NCI-H510A treated with DMSO at 0.1 percent for 48 hours (cell line): Measurements from ENCODE around the gene KCNB1.

Source experiments
- DNase-seq: peaks from one replicate; lab custom pipeline; 2025; lab: John Stamatoyannopoulos, UW

The KCNB1 gene

GRCh38 chr20:49482621-49483017, at the start of gene KCNB1:
Gene KCNB1, minus strand, starts transcription at chr20:49482668. Its CDS starts 188 bp downstream, at chr20:49482480.
- DNase-seq, result no peak

GRCh38 chr20:49529470-49529869, 47.0 kb upstream of the KCNB1 start:
- DNase-seq, result no peak

GRCh38 chr20:49526568-49526967, 44.1 kb upstream of the KCNB1 start:
- no peak for DNase-seq

- no peak for DNase-seq
These were observed 43.6 kb upstream of the KCNB1 start for GRCh38 chr20:49526056-49526455.

- DNase-seq, result no peak
These were observed 41.4 kb upstream of the KCNB1 start for GRCh38 chr20:49523767-49524360.

- no peak for DNase-seq
These were observed 38.9 kb upstream of the KCNB1 start for GRCh38 chr20:49521356-49521755.

- DNase-seq, result no peak
These were observed 37.4 kb upstream of the KCNB1 start for GRCh38 chr20:49519777-49520359.

GRCh38 chr20:49519212-49519712, 36.8 kb upstream of the KCNB1 start:
- no peak for DNase-seq

- DNase-seq, result no peak
These were observed 36.1 kb upstream of the KCNB1 start for GRCh38 chr20:49518576-49518975.

- no peak for DNase-seq
These were observed 35.3 kb upstream of the KCNB1 start for GRCh38 chr20:49517805-49518100.

- no peak for DNase-seq
These were observed 34.7 kb upstream of the KCNB1 start for GRCh38 chr20:49516916-49517804.

GRCh38 chr20:49515586-49515985, 33.1 kb upstream of the KCNB1 start:
- DNase-seq, result no peak

GRCh38 chr20:49513517-49513916, 31.0 kb upstream of the KCNB1 start:
- no peak for DNase-seq

- DNase-seq, result no peak
These were observed 30.5 kb upstream of the KCNB1 start for GRCh38 chr20:49513009-49513408.

- no peak for DNase-seq
These were observed 29.5 kb upstream of the KCNB1 start for GRCh38 chr20:49511788-49512525.

- no peak for DNase-seq
These were observed 28.2 kb upstream of the KCNB1 start for GRCh38 chr20:49510562-49511122.

- DNase-seq, result peak; percentile 55
These were observed 26.1 kb upstream of the KCNB1 start for GRCh38 chr20:49508435-49509199.

- no peak for DNase-seq
These were observed 25.4 kb upstream of the KCNB1 start for GRCh38 chr20:49507741-49508434.

GRCh38 chr20:49505518-49505917, 23.1 kb upstream of the KCNB1 start:
- DNase-seq, result no peak

GRCh38 chr20:49503176-49503575, 20.7 kb upstream of the KCNB1 start:
- no peak for DNase-seq

GRCh38 chr20:49501917-49502316, 19.4 kb upstream of the KCNB1 start:
- no peak for DNase-seq
